ENCODE measurements around the gene AKAP7. TPM values are rescaled to one million over a fixed set of nuclear protein-coding genes. Genes with fewer than 3 reads are reported as not detected.

AKAP7 gene
- total and polyA plus RNA-seq, 2 experiments from 2014 or later: 9.1 to 11.9 TPM

- DNase-seq (ENCODE audit: low read depth in 1 of 2, low spot score in 1 of 2): no peak
- Histone ChIP-seq H3K36me3 (no peaks in the 10 kb centered on the region), H3K4me1 (ENCODE audit: low read depth) (peaks cover 4% of the 10 kb centered on the region), H3K4me3 (no peak overlapping the region), H3K27ac (no peak overlapping the region), H3K9me3 (ENCODE audit: low read depth) (no peaks in the 10 kb centered on the region), H3K27me3 (no peaks in the 10 kb centered on the region)
- no peak for TF ChIP-seq CTCF (IDR thresholded peaks at IDR 0.05; ENCODE audit: low read depth, low read length)
Measured at GRCh38 chr6:131212024-131212423, 76.8 kb downstream of the AKAP7 start.

GRCh38 chr6:131212913-131213312 is 77.6 kb downstream of the AKAP7 start:
- peak in 1 of 2 donors; percentile 27 for DNase-seq (ENCODE audit: low read depth in 1 of 2, low spot score in 1 of 2)
- Histone ChIP-seq H3K27ac (no peak overlapping the region), H3K4me1 (ENCODE audit: low read depth) (peaks cover 4% of the 10 kb centered on the region), H3K4me3 (no peak overlapping the region), H3K27me3 (no peaks in the 10 kb centered on the region), H3K9me3 (ENCODE audit: low read depth) (no peaks in the 10 kb centered on the region), H3K36me3 (no peaks in the 10 kb centered on the region)
- no peak for TF ChIP-seq CTCF (IDR thresholded peaks at IDR 0.05; ENCODE audit: low read depth, low read length)

GRCh38 chr6:131213501-131213990 is 78.3 kb downstream of the AKAP7 start:
- H3K9me3 ChIP-seq (ENCODE audit: low read depth): no peaks in the 10 kb centered on the region
- H3K4me3 ChIP-seq: no peak overlapping the region
- TF ChIP-seq CTCF (IDR thresholded peaks at IDR 0.05; ENCODE audit: low read depth, low read length): no peak
- peaks cover 4% of the 10 kb centered on the region for H3K4me1 ChIP-seq (ENCODE audit: low read depth)
- H3K27me3 ChIP-seq: no peaks in the 10 kb centered on the region
- H3K36me3 ChIP-seq: no peaks in the 10 kb centered on the region
- DNase-seq (ENCODE audit: low read depth in 1 of 2, low spot score in 1 of 2): peak in 1 of 2 donors; percentile 92
- no peak overlapping the region for H3K27ac ChIP-seq

- Histone ChIP-seq H3K27ac (no peak overlapping the region), H3K9me3 (ENCODE audit: low read depth) (no peaks in the 10 kb centered on the region), H3K4me3 (no peak overlapping the region), H3K36me3 (no peaks in the 10 kb centered on the region), H3K4me1 (ENCODE audit: low read depth) (peaks cover 4% of the 10 kb centered on the region), H3K27me3 (no peaks in the 10 kb centered on the region)
- no peak for TF ChIP-seq CTCF (IDR thresholded peaks at IDR 0.05; ENCODE audit: low read depth, low read length)
- peak in 1 of 2 donors; percentile 24 for DNase-seq (ENCODE audit: low read depth in 1 of 2, low spot score in 1 of 2)
Measured at GRCh38 chr6:131215219-131215618, 80.0 kb downstream of the AKAP7 start.

GRCh38 chr6:131216246-131216645 is 81.0 kb downstream of the AKAP7 start:
- no peak for TF ChIP-seq CTCF (IDR thresholded peaks at IDR 0.05; ENCODE audit: low read depth, low read length)
- no peak overlapping the region for H3K27ac ChIP-seq
- H3K27me3 ChIP-seq: no peaks in the 10 kb centered on the region
- peaks cover 4% of the 10 kb centered on the region for H3K4me1 ChIP-seq (ENCODE audit: low read depth)
- peak in 1 of 2 donors; percentile 46 for DNase-seq (ENCODE audit: low read depth in 1 of 2, low spot score in 1 of 2)
- H3K9me3 ChIP-seq (ENCODE audit: low read depth): no peaks in the 10 kb centered on the region
- H3K36me3 ChIP-seq: no peaks in the 10 kb centered on the region
- H3K4me3 ChIP-seq: no peak overlapping the region

- Histone ChIP-seq H3K27ac (no peak overlapping the region), H3K4me3 (no peak overlapping the region), H3K4me1 (ENCODE audit: low read depth) (no peaks in the 10 kb centered on the region), H3K27me3 (no peaks in the 10 kb centered on the region), H3K9me3 (ENCODE audit: low read depth) (no peaks in the 10 kb centered on the region), H3K36me3 (no peaks in the 10 kb centered on the region)
- no peak for DNase-seq (ENCODE audit: low read depth in 1 of 2, low spot score in 1 of 2)
- TF ChIP-seq CTCF (IDR thresholded peaks at IDR 0.05; ENCODE audit: low read depth, low read length): no peak
Measured at GRCh38 chr6:131222773-131223172, 87.5 kb downstream of the AKAP7 start.
